ENCODE results near the gene USP40.

Gene USP40

DNA sequence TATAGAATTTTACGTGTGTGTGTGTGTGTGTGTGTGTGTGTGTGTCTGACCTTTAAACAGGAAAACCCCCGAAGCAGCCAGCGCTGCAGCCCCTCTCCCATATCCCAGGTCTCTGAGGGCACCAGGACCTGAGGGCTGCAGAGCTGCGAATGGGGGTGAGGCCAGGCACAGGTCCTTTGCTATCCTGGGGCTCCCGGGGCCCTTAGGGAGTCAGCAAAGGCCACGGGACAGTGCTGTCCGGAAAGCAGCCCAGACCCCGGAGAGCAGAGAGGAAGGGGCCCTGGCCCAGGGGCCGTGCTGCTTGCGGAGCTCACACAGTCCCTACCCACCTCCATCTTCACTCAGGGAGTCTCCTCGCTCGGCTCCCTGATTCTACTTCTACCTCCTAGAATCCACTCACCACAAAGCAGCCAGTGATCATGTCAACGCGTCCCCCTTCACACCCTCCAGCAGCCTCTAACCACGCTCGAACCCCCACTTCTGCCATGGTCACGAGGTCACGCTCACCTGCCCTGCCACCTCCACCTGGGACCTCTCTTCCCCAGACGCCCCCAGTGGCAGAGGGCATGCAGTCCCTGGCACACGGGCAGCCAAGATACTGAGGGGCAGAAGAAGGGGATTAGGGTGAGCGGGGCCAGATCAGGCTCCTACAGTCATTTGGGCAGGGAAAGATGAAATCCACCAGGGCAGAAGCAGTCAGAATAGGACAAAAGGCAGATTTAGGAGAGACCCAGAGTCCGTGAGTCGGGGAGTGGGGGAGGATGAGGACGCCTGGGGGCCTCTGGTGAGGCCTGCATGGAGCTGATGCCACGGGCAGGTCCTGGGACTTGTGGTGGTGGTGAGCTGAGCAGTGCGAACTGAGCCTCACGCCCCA lies 86.7 kb downstream of the USP40 start:
- no peak for DNase-seq (ENCODE audit: low read depth in 2 of 3, low spot score in 2 of 3)

DNA sequence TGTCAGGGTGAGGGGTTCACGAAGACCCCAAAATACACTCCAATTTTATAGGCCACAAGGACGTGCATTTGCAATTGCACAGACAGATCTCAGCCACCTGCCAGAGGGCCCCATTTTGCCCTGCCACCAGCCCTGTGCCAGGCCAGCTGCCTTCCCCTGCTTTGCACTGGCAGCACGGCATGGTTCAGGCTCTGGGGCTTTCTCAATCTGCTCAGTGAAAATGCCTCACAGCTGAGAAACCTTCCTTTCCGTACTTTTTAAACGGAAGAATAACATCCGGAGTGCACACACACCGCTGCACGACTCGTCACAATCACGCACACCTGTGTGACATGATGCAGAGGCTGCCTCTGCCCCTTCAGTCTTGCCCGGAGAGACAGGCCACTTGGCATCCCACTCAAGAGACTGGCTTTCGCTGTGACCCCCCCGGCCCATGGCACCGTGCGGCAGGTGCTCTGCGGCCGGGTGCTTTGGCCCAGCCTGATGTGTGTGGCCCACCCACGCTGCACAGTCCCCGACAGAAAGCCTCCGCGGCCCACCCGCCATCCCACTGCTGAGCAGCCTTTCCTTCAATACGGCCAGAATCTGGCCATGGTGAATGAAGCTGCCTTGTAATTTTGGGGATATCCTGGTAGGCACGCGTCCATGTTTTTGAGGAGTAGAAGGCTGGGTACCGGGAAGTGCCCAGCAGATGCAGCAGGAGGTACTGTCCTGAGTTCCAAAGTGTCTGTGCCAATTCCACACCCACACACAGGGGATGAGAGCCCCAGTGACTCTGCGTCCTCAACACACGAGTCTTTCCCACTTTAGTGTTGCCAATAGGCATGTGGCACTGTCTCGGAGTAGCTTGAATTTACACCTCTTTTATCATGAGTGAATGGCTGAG lies 88.8 kb downstream of the USP40 start:
- DNase-seq (ENCODE audit: low read depth in 2 of 3, low spot score in 2 of 3) = no peak

DNA sequence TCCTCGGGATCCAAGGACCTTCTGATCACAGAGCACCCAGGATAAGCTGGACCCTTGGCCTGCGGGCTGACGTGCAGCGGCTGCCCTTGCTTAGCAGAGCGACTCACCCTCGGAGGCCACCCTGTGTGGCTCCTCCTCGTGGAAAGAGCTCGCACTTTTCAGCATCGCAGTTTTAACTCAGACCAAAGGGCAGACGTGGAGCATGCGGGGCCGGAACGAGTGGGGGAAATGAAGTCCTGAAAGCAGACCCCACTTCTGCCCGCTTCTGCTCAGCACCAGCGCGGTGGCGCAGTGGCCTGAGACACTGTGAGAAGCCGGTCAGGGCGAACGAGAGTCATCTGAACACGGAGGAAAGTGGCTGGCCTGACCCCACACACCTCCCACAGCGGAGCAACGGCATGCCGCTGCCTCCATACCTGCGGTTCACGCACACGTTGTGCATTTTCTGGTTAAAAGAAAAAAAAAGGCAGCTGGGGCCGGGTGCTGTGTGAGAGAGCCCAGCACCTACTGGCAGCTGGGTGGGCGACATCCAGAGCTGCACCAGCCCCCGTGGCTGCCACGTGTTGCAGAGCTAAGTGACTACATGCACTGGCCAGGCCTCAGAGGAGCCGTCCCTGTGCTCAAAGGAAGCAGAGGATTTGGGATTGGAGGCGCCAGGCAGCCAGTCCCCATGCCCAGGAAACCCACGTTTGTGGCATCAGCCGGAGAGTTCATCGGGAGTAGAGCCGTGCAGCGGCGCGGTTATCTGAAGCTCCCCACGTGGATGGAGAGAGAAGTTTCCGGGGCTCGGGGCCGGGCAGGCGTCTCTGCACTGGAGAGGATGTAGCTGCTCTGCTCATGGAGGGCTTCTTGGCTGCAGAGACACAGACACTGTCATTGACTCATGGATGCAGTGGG lies 89.7 kb downstream of the USP40 start:
- no peak for DNase-seq (ENCODE audit: low read depth in 2 of 3, low spot score in 2 of 3)

DNA sequence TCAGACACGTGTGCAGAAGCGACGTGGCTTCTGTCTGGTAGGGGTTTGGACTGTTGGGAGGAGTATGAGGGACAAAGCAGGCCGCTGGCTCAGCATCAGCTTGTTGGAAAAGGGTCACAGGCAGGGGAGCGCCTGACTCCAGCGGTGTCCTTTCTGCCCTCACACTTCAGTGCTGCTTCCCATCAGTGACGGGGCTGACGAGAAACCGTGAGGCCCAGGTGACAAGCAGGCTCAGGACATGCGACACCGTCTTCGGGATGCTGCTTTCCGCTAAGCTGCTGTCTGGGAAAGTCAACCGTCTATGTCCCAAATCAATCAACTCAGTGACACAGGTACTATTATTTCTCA lies 90.5 kb downstream of the USP40 start:
- no peak for DNase-seq (ENCODE audit: low read depth in 2 of 3, low spot score in 2 of 3)

DNA sequence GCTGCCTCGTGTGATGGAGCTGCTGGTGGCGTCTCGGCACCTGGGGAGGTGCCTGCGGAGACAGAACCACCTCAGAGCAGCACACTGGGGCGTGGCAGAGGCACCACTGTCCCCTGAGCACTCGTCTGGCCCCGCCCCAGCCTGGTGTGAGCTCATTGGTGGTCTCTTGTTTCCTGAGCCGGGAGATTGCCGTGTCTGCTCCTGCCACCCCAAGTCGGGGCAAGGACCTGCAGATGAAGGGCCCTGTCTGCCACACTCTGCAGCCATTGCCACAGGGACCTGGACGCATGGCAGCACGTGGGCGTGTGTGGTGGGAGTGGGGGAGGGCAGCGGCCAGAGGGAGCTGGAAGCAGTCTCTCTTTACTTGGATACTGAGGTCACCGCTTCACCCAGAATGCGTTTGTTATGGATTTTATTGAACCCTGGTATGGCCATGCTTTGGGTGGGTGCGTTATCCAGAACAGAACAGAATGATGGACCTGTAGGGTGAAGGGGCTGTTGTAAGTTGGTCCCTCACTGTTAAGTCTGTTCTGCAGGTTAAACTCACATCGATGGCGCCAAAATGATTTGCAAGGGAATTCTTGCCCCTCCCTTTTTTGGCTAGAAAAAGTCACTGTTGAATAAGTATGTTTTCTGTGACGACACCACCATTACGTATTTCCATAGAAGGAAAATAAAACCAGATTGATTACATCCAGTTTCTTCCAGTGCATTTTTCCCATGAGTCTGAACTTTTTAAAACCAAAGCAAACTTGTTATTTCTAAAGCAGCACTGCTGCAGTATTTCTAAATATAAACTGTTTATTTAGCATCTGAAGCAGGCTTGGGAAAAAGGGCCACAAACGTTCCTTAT lies 92.0 kb downstream of the USP40 start:
- no peak for DNase-seq (ENCODE audit: low read depth in 2 of 3, low spot score in 2 of 3)

DNA sequence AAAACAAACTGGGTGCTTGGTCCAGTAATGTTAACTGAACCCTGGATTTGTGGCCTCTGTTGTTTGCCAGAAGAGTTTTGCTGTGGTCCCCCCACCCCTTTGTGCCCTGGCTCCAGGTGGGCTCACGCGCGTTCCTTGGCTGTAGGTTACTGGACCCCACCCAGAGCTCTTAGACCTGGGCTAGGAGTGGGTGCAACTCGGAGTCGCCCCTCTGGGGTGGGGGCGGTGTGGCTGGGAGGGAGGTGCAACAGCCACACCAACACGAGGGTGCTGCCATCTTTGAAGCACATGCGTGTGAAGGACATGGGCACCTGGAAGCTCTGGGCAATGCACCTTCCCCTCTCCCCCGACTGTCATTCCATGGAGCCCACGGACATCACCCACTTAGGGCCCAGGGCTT lies 92.7 kb downstream of the USP40 start:
- DNase-seq (ENCODE audit: low read depth in 2 of 3, low spot score in 2 of 3) = no peak

DNA sequence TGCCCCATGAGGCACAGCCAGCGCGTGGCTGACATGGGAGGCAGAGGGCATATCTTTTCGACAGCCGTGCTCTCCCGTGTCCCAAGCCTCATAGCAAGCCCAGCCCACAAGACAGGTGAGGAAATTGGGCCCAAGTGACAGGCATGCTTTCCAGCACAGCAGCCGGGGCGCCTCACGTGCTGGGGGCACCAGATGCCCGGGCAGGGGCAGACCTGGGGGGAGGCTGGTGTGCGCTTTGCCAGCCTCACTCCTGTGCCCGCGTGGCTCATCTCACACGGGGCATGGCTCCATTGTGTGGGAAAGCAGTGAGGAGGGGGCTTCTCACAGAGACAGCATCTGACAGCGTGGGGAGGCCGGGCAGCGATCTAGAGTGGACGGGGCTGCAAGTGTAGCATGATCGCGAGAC lies 93.2 kb downstream of the USP40 start:
- no peak for DNase-seq (ENCODE audit: low read depth in 2 of 3, low spot score in 2 of 3)

DNA sequence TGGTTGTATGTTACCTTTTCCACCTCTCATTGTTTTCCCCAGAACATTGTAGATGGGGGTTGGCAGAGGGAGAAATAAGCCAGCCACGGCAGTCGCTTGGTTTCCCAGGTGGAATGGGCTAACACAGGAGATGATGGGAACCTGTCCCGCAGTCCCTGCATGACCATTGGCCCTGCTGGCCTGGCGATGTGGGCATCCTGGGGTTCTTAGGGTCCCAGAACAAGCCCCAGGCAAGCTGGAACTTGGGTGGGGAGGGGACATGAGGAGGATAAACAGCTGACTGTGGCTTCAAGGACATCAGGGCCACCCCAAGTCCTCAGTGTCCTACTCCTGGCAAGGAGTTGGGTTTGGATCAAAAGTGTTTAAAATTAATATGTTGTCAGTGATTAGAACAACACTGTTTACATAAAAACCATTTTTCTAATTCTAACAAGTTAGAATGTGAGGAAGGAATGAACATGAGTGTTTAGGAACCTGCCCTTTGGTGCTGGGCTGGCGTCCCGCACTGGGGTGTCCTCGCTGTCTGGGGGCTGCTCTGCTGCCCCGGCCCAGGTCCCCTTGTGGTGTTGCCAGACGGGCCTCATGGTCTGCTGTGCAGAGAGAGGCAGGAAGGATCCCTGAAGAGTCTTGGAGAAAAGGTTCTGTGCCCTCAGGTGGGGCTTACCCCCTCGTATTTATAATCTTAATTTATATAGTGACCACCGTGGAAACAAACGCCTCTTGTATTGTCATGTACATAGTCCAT lies 95.1 kb downstream of the USP40 start:
- DNase-seq (ENCODE audit: low read depth in 2 of 3, low spot score in 2 of 3) = no peak

DNA sequence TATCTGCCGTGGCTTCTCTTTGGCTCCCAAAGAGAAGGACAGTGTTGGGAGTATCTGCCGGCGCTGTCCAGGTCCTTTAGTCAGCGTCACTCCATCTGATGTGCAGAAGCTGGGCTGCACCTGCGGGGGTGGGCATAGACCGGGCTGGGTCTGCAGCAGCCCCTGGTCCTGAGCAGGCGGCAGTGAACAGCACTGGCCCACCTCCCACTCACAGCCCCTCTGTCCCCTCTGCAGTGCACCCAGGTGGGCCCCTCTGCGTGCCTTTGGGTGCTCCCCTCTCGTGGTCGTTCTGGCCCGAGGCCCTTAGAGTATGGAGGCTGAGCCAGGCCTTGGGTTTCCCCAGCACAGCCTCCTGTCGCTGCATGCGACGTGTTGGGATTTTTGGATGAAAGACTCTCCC lies 95.7 kb downstream of the USP40 start:
- DNase-seq (ENCODE audit: low read depth in 2 of 3, low spot score in 2 of 3) = no peak

DNA sequence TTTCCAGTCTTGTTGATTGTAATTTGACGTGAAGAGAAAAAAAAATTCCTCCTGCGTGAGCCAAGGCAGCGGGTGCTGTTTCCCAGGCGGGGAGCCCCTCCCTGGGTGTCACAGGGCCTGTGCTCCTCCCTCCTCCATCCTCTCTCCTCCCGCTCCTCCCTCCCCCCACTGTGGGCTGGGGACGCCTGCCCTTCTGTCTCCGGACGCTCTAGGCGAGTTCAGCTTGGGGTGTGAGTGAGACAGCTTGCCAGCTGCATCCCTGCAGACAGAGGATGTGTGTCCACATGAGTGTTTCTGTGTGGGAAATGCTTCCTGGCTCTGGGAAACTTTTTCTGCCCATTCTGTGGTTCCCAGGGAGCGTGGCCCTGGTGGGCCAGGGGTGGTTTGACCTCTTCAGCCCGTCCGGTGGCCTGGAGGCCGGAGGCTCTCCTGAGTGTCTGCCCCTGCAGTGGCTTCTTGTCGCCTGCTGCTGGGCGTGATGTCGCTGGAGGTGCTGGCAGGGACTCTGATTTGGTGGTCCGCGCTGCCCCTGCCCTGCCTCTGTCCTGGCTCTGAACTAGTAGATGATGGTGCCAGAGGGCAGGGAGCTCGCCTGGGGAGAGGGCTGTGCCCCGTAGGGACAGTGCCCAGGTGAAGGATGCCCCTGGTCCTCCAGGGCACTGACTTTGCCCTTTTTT lies 96.4 kb downstream of the USP40 start:
- DNase-seq (ENCODE audit: low read depth in 2 of 3, low spot score in 2 of 3) = no peak

DNA sequence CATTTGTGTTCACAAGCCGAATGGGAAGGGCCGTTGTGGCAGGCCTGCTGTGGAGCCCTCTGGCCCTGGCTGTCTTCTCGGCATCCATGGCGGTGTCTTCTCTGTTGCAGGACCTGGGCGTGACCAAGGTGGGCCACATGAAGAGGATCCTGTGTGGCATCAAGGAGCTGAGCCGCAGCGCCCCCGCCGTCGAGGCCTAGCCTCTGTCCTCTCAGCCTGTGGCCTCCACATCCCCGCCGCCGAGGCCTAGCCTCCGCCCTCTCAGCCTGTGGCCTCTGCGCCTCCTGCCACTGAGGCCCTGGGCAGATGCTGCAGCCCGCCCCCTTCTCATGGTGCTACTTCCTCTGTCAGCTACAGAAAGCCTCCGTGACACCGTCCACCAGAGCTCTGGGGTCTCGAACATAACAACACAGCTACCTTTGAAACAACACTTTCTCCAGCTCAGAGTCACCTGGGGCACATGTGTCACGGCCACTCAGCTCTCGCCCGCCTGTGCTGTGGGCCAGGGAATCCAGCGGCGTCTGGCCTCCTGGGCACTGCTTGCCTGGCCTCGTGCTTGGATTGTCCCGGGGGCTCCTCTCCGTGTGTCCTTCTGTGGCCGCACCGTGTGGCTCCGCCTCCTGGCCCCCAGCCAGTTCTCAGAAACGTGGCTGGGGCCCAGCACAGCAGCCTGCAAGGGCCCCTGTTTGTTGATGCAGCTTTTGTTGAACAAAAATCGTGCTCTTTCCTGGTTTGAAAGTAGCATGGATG lies 97.1 kb downstream of the USP40 start:
- DNase-seq (ENCODE audit: low read depth in 2 of 3, low spot score in 2 of 3) = no peak

DNA sequence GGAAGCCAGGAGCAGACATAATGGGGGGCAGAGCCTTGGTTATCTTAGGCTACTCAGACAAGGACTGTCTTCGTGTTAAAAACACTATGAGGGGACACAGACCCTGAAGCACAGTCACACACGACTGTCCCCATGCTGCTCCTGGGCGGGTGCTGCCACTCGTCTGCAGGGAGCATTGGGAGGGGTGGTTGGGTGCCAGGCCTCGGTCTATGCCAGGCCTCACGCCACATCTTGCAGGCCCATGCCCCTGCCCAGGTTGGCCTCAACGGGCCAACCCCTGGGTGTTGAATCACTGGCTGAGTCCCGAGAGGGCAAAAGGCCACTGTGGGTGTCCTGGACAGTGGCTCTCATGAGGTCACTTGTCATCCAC lies 97.9 kb downstream of the USP40 start:
- DNase-seq (ENCODE audit: low read depth in 2 of 3, low spot score in 2 of 3) = no peak

DNA sequence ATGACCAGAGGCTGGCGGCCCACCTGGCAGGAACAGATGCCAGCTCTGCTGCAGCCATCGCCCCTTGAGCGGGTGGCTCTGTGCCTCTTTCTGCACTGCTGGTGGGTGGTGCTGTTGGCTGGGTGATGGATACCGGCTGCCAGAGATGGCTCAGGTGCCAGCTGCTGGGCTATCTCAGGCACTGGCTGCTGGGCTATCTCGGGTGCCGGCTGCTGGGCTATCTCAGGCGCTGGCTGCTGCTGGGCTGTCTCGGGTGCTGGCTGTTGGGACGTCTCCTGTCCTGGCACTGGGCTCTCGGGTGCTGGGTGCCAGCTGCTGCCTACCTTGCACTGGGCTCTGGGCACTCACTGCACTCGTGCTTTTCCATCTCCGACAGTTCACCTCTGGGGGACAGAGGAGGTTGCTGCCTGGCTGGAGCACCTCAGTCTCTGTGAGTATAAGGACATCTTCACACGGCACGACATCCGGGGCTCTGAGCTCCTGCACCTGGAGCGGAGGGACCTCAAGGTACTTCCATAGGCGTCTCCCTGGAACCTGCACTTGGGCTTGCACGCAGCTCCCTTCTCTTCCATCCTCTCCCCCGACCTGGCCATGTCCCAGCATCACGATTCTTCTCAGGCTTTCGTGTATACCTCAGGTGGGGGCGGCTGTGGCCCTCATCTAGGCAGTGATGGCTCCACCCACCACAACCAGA lies 98.4 kb downstream of the USP40 start:
- no peak for DNase-seq (ENCODE audit: low read depth in 2 of 3, low spot score in 2 of 3)

DNA sequence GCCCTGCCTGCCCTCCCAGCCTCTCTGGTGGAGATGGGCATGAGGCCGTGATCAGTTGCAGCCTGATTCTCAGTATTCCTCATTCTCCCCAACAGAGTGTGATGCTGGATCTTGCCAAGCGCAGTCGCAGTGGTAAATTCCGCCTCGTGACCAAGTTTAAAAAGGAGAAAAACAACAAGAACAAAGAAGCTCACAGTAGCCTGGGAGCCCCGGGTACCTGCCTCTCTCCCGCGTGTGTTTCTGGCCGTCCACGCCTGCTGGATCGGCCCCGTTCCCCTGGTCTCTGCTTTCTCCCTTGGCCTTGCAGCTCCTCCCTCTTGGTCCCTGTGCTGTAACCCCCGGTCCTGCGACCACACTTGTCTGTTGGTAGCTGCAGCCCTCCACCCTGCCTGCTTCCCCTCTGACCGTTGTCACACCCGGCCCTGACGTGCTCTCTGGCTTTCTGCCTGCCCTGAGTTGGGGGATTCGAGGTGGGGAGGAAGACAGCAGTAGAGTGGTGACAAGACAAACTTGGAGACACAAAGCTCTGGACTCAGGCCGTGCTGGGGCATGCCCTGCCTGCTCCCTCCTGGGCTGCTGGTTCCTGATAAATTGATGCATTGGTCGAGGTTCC lies 99.5 kb downstream of the USP40 start:
- no peak for DNase-seq (ENCODE audit: low read depth in 2 of 3, low spot score in 2 of 3)

DNA sequence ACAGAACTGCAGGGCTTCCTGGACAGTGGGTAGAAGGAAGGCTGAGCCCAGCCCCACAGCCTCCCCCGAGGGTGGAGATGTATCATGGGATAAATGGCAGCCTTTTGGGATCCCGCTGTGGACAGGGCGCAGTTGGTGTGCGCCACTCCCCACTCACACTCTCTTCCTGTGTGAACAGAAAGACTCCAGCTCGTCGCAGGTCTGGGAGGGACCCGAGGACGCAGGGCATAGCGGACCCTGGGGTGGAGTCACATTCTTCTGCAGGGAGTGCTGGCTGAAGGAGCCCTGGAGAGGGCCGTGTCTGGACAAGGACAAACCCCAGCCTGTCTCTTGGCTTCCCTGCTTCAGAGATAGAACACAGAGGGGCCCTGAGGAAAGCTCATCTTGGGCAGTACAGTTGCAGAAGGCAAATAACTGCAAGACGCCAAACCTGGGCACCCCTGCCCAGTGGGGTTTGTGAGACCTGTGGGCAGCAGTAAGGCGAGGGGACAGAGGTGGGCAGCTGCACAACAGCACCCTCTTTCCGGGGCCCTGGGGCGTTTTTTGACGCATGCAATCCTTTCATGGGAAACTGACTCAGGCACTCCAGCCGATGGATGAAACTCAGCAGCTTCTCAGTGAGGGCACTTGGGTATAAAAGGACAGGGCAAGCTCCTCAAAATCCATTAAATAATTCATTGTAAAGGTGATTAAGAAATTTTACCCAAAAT lies 101.9 kb downstream of the USP40 start:
- no peak for DNase-seq (ENCODE audit: low read depth in 2 of 3, low spot score in 2 of 3)

DNA sequence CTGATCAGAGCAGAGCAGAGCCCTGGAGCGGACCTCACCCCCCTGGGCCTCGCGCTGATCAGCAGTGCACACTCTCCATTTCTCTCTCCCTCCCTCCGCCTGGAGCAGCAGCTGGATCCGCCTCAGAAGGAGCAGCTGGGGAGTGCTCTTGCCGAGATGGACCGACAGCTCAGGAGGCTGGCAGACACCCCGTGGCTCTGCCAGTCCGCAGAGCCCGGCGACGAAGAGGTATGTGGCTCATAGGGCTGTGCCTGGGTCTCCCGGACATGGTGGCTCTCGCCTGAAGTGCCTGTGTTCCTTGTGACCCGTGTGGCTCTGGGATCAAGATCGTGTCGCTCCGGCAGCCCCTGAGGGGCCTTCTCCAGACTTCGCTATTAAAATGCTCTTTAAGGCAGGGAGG lies 102.5 kb downstream of the USP40 start:
- DNase-seq (ENCODE audit: low read depth in 2 of 3, low spot score in 2 of 3) = no peak

DNA sequence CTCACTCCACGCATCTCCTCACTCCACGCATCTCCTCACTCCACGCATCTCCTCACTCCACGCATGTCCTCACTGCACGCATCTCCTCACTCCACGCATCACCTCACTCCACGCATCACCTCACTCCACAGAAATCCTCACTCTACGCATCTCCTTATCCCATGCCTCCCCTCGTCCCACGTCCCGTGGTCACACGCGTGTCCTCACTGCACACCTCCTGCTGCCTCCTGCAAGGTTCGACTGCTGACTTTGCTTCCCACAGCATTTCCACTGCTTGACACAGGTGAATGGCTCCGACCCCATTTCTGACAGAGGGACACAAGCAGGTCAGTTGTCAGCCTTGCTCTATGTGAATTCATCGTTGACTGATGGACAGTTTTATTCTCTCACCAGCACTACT lies 103.0 kb downstream of the USP40 start:
- DNase-seq (ENCODE audit: low read depth in 2 of 3, low spot score in 2 of 3) = no peak

All from activated CD8-positive, alpha-beta memory T cell treated with anti-CD3 and anti-CD28 coated beads for 48 hours (primary cell).